ENCODE results near the gene C1QL1.

- TF ChIP-seq CTCF (conservative IDR thresholded peaks at IDR 0.05) (no peak), EZH2 (IDR thresholded peaks at IDR 0.05; ENCODE audit: low read depth) (no peak)
Measured at GRCh38 chr17:44998646-44999045, 30.5 kb upstream of the C1QL1 start.

Measured in PC-9 (cell line).